Activated B cell treated with CpG ODN at 0.5 μM for 24 hours (primary cell): Measurements from ENCODE around the gene CASQ2. TPM values are rescaled to one million over a fixed set of nuclear protein-coding genes. Genes with fewer than 3 reads are reported as not detected.

Experiments used
- ATAC-seq: fragments of 200-7000 bp; cut with Tn5 transposase; one replicate; pipeline ENCODE4 v1.10.0; 2021; ENCODE audit warnings: low read depth, mild to moderate bottlenecking, moderate library complexity
- CTCF ChIA-PET: fragments of 350-600 bp; sonication (Branson Sonifier 250); formaldehyde crosslinking; loops from one replicate; lab custom pipeline; 2021; ENCODE audit warnings: antibody characterized with exemption; lab: Charles Lee
- POLR2A ChIA-PET: fragments of 350-600 bp; sonication (Branson Sonifier 250); formaldehyde crosslinking; loops from one replicate; lab custom pipeline; 2021; ENCODE audit warnings: antibody characterized with exemption; lab: Charles Lee
- DNase-seq: peaks from one replicate; pipeline ENCODE4 v3.0.0; 2022
- H3K27ac Mint-ChIP-seq: one replicate; pipeline ENCODE4 v1.8.0; 2020; ENCODE audit warnings: mixed read lengths
- H3K27me3 Mint-ChIP-seq: one replicate; pipeline ENCODE4 v1.8.0; 2021; ENCODE audit warnings: mixed read lengths
- H3K36me3 Mint-ChIP-seq: one replicate; pipeline ENCODE4 v1.8.0; 2021; ENCODE audit warnings: low read depth, mixed read lengths
- H3K4me1 Mint-ChIP-seq: one replicate; pipeline ENCODE4 v1.8.0; 2021; ENCODE audit warnings: mixed read lengths
- H3K4me3 Mint-ChIP-seq: one replicate; pipeline ENCODE4 v1.8.0; 2020; ENCODE audit warnings: mild to moderate bottlenecking, mixed read lengths
- H3K9me3 Mint-ChIP-seq: one replicate; pipeline ENCODE4 v1.8.0; 2020; ENCODE audit warnings: mixed read lengths
- CTCF ChIP-seq: fragments of 200-600 bp; IDR thresholded peaks from one replicate; pipeline ENCODE4 v1.8.0; 2022; ENCODE audit warnings: antibody characterized with exemption, mild to moderate bottlenecking
- intact Hi-C: fragments of 100-400 bp; cut with micrococcal nuclease; formaldehyde crosslinking; loops from one replicate; pipeline ENCODE4 v1.15.1; 2024
- total RNA-seq: library from RNA; stranded (reverse); gene quantifications from 2 replicates; pipeline ENCODE4 v1.2.3, GENCODE V29; 2022

The CASQ2 gene
- total RNA-seq, 1 donor from 2014 or later, result not detected

- H3K4me1 Mint-ChIP-seq, result no peaks in the 10 kb centered on the region
- no peaks in the 10 kb centered on the region for H3K9me3 Mint-ChIP-seq
- ATAC-seq (no peak), DNase-seq (no peak)
- no peak for TF ChIP-seq CTCF
- H3K4me3 Mint-ChIP-seq, result no peak overlapping the region
- no peaks in the 10 kb centered on the region for H3K27me3 Mint-ChIP-seq
- ChIA-PET POLR2A (no interaction called here), CTCF (no interaction called here)
- no peaks in the 10 kb centered on the region for H3K36me3 Mint-ChIP-seq
- intact Hi-C loops, result no loop called here
- H3K27ac Mint-ChIP-seq, result no peak overlapping the region
Measured at GRCh38 chr1:115651391-115651790, 117.1 kb downstream of the CASQ2 start.

GRCh38 chr1:115650961-115651360 is 117.6 kb downstream of the CASQ2 start:
- no peaks in the 10 kb centered on the region for H3K9me3 Mint-ChIP-seq
- ATAC-seq, result no peak
- ChIA-PET POLR2A (no interaction called here), CTCF (no interaction called here)
- H3K27me3 Mint-ChIP-seq, result no peaks in the 10 kb centered on the region
- no peak for TF ChIP-seq CTCF
- no peak overlapping the region for H3K27ac Mint-ChIP-seq
- no peak for DNase-seq
- intact Hi-C loops, result no loop called here
- no peaks in the 10 kb centered on the region for H3K36me3 Mint-ChIP-seq
- H3K4me3 Mint-ChIP-seq, result no peak overlapping the region
- H3K4me1 Mint-ChIP-seq, result no peaks in the 10 kb centered on the region

Other genes with a start within 250 kb of the CASQ2 start
- gene VANGL1, start 126.7 kb downstream of the CASQ2 start, total RNA-seq, result 0.46 and 1.2 TPM in 2 replicates
- gene NHLH2, start 72.4 kb upstream of the CASQ2 start, total RNA-seq, result not detected in 2 replicates
- 4.1 and 4.6 TPM in 2 replicates for gene SLC22A15, start 207.8 kb upstream of the CASQ2 start, total RNA-seq